ENCODE data around the gene SMU1. TPM values are rescaled to one million over a fixed set of nuclear protein-coding genes. Genes with fewer than 3 reads are reported as not detected.
"Not testable (repeated sequence)": the region's sequence is repeated elsewhere in the genome, so short reads cannot be mapped to it uniquely, and the experiment has no call there.

Gene SMU1
- total RNA-seq, 1 donor from 2014 or later = 30.1 TPM

DNA sequence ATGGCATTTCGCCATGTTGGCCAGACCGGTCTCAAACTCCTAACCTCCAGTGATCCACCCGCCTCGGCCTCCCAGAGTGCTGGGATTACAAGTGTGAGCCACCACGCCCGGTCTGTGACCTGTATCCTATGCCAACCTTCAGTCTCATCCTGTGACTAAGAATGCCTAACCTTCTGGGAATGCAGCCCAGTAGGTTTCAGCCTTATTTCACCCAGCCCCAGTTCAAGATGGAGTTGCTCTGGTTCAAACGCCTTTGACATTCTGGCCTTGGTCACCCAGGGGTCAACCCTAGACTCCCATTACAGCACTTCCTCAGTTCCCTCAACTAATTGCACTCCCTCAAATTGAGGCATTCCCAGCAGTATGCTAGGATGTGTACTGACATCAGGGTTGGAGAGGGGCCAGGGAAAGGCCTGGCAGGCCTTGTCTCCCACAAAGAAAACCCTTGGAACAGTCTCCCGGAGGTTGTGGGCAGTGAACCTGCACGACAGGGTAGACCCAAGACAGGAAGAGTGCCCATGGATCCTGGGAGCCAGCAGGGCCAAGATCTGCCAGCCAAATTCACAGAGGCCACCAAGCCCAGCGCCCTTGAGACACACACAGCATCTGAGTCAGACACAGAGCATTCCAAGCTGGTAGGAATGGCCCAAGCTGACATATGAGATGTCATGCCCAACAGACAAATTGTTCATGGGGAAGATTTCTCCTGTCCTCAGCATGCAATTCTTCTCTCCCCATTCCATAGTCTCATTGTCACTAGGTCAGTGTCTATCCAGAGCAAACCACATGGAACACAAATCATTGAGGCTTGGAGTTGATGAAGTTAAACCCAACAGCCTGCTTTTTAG is 24.9 kb upstream of the SMU1 start:
- H3K4me1 Mint-ChIP-seq = peaks cover 8% of the 10 kb centered on the region
- no peak overlapping the region for H3K4me3 Mint-ChIP-seq
- no peaks in the 10 kb centered on the region for H3K36me3 Mint-ChIP-seq (ENCODE audit: low read depth)
- no peaks in the 10 kb centered on the region for H3K27me3 Mint-ChIP-seq (ENCODE audit: low read depth)
- no peaks in the 10 kb centered on the region for H3K9me3 Mint-ChIP-seq
- TF ChIP-seq CTCF (conservative IDR thresholded peaks at IDR 0.05) = no peak
- DNase-seq (ENCODE audit: low read depth, low spot score) = no peak
- H3K27ac Mint-ChIP-seq (ENCODE audit: unreplicated experiment) = no peak overlapping the region

- Mint-ChIP-seq H3K36me3 (ENCODE audit: low read depth) (no peaks in the 10 kb centered on the region), H3K4me1 (peaks cover 8% of the 10 kb centered on the region), H3K9me3 (peaks cover 2% of the 10 kb centered on the region), H3K4me3 (no peak overlapping the region), H3K27ac (ENCODE audit: unreplicated experiment) (peak overlapping the region; percentile 50), H3K27me3 (ENCODE audit: low read depth) (no peaks in the 10 kb centered on the region)
- no peak for DNase-seq (ENCODE audit: low read depth, low spot score)
- TF ChIP-seq CTCF (conservative IDR thresholded peaks at IDR 0.05) = no peak
Observed at GRCh38 chr9:33099754-33100153, 23.3 kb upstream of the SMU1 start.

DNA sequence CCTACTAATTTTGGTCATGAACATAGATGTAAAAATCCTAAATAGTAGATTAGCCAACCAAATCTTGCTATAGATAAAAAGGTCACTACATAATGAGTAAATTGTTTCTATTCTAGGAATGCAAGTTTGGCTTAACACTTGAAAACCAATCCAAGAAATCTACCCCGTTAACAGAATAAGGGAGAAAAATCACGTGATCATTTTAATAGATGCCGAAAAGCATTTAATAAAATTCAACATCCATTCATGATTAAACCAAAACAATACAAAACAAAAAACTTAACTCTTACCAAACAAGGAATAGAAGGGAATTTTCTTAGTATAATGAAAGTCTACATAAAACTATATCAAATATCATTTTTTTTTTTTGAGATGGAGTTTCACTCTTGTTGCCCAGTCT is 20.7 kb upstream of the SMU1 start:
- peaks cover 4% of the 10 kb centered on the region for H3K4me1 Mint-ChIP-seq
- no peak overlapping the region for H3K4me3 Mint-ChIP-seq
- peaks cover 1% of the 10 kb centered on the region for H3K27me3 Mint-ChIP-seq (ENCODE audit: low read depth)
- TF ChIP-seq CTCF (conservative IDR thresholded peaks at IDR 0.05) = no peak
- no peak overlapping the region for H3K27ac Mint-ChIP-seq (ENCODE audit: unreplicated experiment)
- H3K9me3 Mint-ChIP-seq = peaks cover 2% of the 10 kb centered on the region
- no peak for DNase-seq (ENCODE audit: low read depth, low spot score)
- H3K36me3 Mint-ChIP-seq (ENCODE audit: low read depth) = no peaks in the 10 kb centered on the region

DNA sequence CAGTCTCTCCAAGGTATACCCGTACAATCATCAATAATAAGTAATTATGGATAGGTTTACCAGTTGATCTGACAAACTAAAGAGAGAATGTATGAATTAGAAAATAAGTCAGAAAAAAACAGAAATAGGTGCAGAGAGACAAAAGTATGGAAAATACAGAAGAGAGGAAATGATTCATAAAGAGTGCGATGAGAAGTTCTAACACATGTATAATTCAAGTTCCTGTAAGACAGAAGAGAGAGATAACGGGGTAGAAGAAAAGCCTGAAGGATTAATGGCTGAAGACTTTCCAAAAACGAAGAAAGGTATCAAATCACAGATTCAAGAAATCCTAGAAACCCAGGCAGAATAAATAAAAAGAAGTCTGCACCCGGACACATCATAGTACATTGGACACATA is 16.2 kb upstream of the SMU1 start:
- no peak for TF ChIP-seq CTCF (conservative IDR thresholded peaks at IDR 0.05)
- Mint-ChIP-seq H3K4me1 (no peaks in the 10 kb centered on the region), H3K9me3 (peaks cover 2% of the 10 kb centered on the region), H3K27ac (ENCODE audit: unreplicated experiment) (no peak overlapping the region), H3K36me3 (ENCODE audit: low read depth) (no peaks in the 10 kb centered on the region), H3K27me3 (ENCODE audit: low read depth) (peaks cover 26% of the 10 kb centered on the region), H3K4me3 (no peak overlapping the region)
- no peak for DNase-seq (ENCODE audit: low read depth, low spot score)

DNA sequence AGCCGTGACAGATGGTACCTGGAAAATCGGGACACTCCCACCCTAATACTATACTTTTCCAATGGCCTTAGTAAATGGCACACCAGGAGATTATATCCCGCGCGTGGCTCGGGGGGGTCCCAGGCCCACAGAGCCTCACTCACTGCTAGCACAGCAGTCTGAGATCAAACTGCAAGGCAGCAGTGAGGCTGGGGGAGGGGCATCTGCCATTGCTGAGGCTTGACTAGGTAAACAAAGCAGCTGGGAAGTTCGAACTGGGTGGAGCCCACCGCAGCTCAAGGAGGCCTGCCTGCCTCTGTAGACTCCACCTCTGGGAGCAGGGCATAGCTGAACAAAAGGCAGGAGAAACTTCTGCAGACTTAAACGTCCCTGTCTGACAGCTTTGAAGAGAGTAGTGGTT is 9.2 kb upstream of the SMU1 start:
- H3K36me3 Mint-ChIP-seq (ENCODE audit: low read depth); H3K4me3 Mint-ChIP-seq; DNase-seq (ENCODE audit: low read depth, low spot score); H3K9me3 Mint-ChIP-seq; H3K27ac Mint-ChIP-seq (ENCODE audit: unreplicated experiment); H3K4me1 Mint-ChIP-seq: not testable (repeated sequence)
- H3K27me3 Mint-ChIP-seq (ENCODE audit: low read depth) = peaks cover 34% of the 10 kb centered on the region

DNA sequence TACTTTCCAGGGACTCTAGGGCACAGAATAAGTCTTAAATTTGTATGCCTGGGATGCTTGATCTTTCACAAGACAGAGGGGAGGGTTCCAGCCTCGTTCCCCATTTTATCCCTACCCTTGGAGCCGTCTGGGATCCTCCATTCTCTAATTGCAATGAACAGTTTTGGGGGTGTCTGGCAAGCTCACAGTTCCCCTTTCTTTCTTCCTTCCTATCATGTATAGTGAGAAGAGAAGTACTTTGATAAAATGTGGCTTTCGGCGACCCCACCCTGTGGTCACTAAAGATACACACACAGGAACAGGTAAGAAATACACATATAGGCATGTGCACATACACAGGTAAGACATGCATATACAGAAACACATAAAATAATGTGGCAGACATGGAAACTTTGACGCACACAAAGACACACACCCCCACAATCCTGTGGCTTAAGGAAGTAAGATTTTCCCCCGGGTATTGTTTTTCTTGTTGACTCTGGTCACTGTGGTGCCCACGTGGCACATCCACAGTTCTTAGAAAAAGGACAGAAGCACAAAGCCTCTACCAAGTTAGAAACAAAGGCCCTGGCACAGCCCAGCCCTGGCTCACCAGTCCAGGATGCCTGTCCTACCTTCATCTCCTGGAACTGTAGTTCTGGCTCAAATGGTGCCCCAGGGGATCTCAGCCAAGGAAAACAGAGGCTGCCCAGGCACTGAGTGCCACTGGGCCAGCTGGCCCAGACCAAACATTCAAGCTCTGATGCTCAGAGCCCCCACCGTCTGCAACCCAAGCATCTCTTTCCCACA is 6.3 kb upstream of the SMU1 start:
- no peak for DNase-seq (ENCODE audit: low read depth, low spot score)
- H3K27ac Mint-ChIP-seq (ENCODE audit: unreplicated experiment) = no peak overlapping the region
- H3K4me3 Mint-ChIP-seq = no peak overlapping the region
- no peaks in the 10 kb centered on the region for H3K4me1 Mint-ChIP-seq
- peaks cover 10% of the 10 kb centered on the region for H3K27me3 Mint-ChIP-seq (ENCODE audit: low read depth)
- no peak for TF ChIP-seq CTCF (conservative IDR thresholded peaks at IDR 0.05)
- H3K9me3 Mint-ChIP-seq = no peaks in the 10 kb centered on the region
- H3K36me3 Mint-ChIP-seq (ENCODE audit: low read depth) = no peaks in the 10 kb centered on the region

All from neural crest cell (in vitro differentiated cells).